ENCODE data around the gene PAPOLA. TPM values are rescaled to one million over a fixed set of nuclear protein-coding genes. Genes with fewer than 3 reads are reported as not detected.

Gene PAPOLA
- total RNA-seq, 1 experiment from 2014 or later = 223 TPM

GRCh38 chr14:96592591-96593386 is 90.6 kb downstream of the PAPOLA start:
- no peaks in the 10 kb centered on the region for H3K36me3 ChIP-seq (ENCODE audit: control insufficient read depth in 1 of 2, insufficient read depth in 2 of 2, low read length in 2 of 2)
- POLR2A ChIA-PET = no interaction called here
- no peak overlapping the region for H3K27ac ChIP-seq (ENCODE audit: low read depth, low read length)
- H2AFZ ChIP-seq (ENCODE audit: low read depth, low read length, poor library complexity, severe bottlenecking) = no peak overlapping the region
- no peaks in the 10 kb centered on the region for H4K20me1 ChIP-seq (ENCODE audit: insufficient read depth)
- DNase-seq (ENCODE audit: low read depth, low spot score) (no peak), ATAC-seq (no peak)
- no peak for TF ChIP-seq ELF1 (IDR thresholded peaks at IDR 0.05; ENCODE audit: borderline replicate concordance, low read depth)
- no peak for TF ChIP-seq EZH2 (IDR thresholded peaks at IDR 0.05)
- TF ChIP-seq FOSL1 (IDR thresholded peaks at IDR 0.05; ENCODE audit: low read depth) = no peak
- no peak for TF ChIP-seq EZH2phosphoT487 (IDR thresholded peaks at IDR 0.05; ENCODE audit: borderline replicate concordance)
- TF ChIP-seq JUND (IDR thresholded peaks at IDR 0.05) = no peak
- no peak for TF ChIP-seq SIN3A (IDR thresholded peaks at IDR 0.05; ENCODE audit: low read depth)
- TF ChIP-seq, protein P1, sequence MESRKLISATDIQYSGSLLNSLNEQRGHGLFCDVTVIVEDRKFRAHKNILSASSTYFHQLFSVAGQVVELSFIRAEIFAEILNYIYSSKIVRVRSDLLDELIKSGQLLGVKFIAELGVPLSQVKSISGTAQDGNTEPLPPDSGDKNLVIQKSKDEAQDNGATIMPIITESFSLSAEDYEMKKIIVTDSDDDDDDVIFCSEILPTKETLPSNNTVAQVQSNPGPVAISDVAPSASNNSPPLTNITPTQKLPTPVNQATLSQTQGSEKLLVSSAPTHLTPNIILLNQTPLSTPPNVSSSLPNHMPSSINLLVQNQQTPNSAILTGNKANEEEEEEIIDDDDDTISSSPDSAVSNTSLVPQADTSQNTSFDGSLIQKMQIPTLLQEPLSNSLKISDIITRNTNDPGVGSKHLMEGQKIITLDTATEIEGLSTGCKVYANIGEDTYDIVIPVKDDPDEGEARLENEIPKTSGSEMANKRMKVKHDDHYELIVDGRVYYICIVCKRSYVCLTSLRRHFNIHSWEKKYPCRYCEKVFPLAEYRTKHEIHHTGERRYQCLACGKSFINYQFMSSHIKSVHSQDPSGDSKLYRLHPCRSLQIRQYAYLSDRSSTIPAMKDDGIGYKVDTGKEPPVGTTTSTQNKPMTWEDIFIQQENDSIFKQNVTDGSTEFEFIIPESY (IDR thresholded peaks at IDR 0.05; ENCODE audit: extremely low read depth, insufficient replicate concordance, low read length) = no peak
- TF ChIP-seq, protein P2, sequence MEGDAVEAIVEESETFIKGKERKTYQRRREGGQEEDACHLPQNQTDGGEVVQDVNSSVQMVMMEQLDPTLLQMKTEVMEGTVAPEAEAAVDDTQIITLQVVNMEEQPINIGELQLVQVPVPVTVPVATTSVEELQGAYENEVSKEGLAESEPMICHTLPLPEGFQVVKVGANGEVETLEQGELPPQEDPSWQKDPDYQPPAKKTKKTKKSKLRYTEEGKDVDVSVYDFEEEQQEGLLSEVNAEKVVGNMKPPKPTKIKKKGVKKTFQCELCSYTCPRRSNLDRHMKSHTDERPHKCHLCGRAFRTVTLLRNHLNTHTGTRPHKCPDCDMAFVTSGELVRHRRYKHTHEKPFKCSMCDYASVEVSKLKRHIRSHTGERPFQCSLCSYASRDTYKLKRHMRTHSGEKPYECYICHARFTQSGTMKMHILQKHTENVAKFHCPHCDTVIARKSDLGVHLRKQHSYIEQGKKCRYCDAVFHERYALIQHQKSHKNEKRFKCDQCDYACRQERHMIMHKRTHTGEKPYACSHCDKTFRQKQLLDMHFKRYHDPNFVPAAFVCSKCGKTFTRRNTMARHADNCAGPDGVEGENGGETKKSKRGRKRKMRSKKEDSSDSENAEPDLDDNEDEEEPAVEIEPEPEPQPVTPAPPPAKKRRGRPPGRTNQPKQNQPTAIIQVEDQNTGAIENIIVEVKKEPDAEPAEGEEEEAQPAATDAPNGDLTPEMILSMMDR (IDR thresholded peaks at IDR 0.05 in 2 of 3, conservative IDR thresholded peaks at IDR 0.05 in 1 of 3; ENCODE audit: borderline replicate concordance in 1 of 3, insufficient read depth in 1 of 3, low read depth in 2 of 3, low read length in 2 of 3) = no peak
- TF ChIP-seq MAX (IDR thresholded peaks at IDR 0.05) = no peak
- TF ChIP-seq POLR2AphosphoS5 (IDR thresholded peaks at IDR 0.05; ENCODE audit: low read depth, low read length) = no peak
- TF ChIP-seq RAD21 (IDR thresholded peaks at IDR 0.05; ENCODE audit: low read depth) = no peak
- TF ChIP-seq ZFX (IDR thresholded peaks at IDR 0.05) = no peak
- TF ChIP-seq ZNF274 (IDR thresholded peaks at IDR 0.05; ENCODE audit: low read depth, low read length) = no peak
- no peak for TF ChIP-seq TCF7L2 (IDR thresholded peaks at IDR 0.05; ENCODE audit: borderline replicate concordance, extremely low read depth, insufficient read depth, insufficient read length)
- no peak for TF ChIP-seq CBX3 (IDR thresholded peaks at IDR 0.05; ENCODE audit: low read depth)
- TF ChIP-seq, protein P3, sequence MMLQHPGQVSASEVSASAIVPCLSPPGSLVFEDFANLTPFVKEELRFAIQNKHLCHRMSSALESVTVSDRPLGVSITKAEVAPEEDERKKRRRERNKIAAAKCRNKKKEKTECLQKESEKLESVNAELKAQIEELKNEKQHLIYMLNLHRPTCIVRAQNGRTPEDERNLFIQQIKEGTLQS (IDR thresholded peaks at IDR 0.05) = no peak
- TF ChIP-seq REST (IDR thresholded peaks at IDR 0.05; ENCODE audit: low read depth) = no peak
- no peak for TF ChIP-seq EGR1 (IDR thresholded peaks at IDR 0.05; ENCODE audit: low read depth)
- no peak for TF ChIP-seq POLR2A (IDR thresholded peaks at IDR 0.05; ENCODE audit: borderline replicate concordance, extremely low read depth, insufficient read depth, insufficient read length)
- H3K9ac ChIP-seq (ENCODE audit: low read length) = no peak overlapping the region
- no TSS peak for BruUV-seq (replicated peaks)
- intact Hi-C loops (cut with micrococcal nuclease) = no loop called here
- no peaks in the 10 kb centered on the region for H3K9me3 ChIP-seq (ENCODE audit: control insufficient read depth in 1 of 2, insufficient read depth in 1 of 2, low read depth in 1 of 2, low read length in 2 of 2)
- H3K79me2 ChIP-seq (ENCODE audit: insufficient read depth, low read length) = no peaks in the 10 kb centered on the region
- CTCF ChIA-PET = no interaction called here
- H3K4me2 ChIP-seq (ENCODE audit: low read length) = no peak overlapping the region
- no peak overlapping the region for H3K4me3 ChIP-seq (replicated peaks in 1 of 2; ENCODE audit: low read depth in 1 of 2, low read length in 2 of 2)
- no peaks in the 10 kb centered on the region for H3K9me2 ChIP-seq (ENCODE audit: insufficient read depth)
- RAD21 ChIA-PET (ENCODE audit: low non-redundant PET in 1 of 2, low total read pairs in 2 of 2, uncharacterized antibody in 2 of 2, unreplicated experiment in 2 of 2) = no interaction called here
- no peaks in the 10 kb centered on the region for H3K4me1 ChIP-seq (ENCODE audit: control insufficient read depth in 1 of 2, insufficient read depth in 2 of 2, low read length in 2 of 2)
- H3K27me3 ChIP-seq (ENCODE audit: insufficient read depth, low read length) = no peaks in the 10 kb centered on the region

Data from HCT116 (cell line).